ENCODE measurements around the gene PAIP2.
A peak's percentile ranks its signal among the peaks of the same experiment; 100 is the strongest.

Gene PAIP2

GRCh38 chr5:139341689-139342422 lies at the start of gene PAIP2:
Gene PAIP2, plus strand, starts transcription at chr5:139341854. Its CDS starts 21,931 bp downstream, at chr5:139363785.
- H3K27me3 Mint-ChIP-seq (ENCODE audit: low read depth) = no peaks in the 10 kb centered on the region
- peaks cover 12% of the 10 kb centered on the region for H3K36me3 Mint-ChIP-seq (ENCODE audit: low read depth)
- peaks cover 33% of the 10 kb centered on the region for H3K4me1 Mint-ChIP-seq (ENCODE audit: low read depth)
- H3K4me3 Mint-ChIP-seq = peak within 1 kb of the TSS; percentile 97
- peak within 1 kb of the TSS; percentile 99 for H3K27ac Mint-ChIP-seq
- no peaks in the 10 kb centered on the region for H3K9me3 Mint-ChIP-seq

- H3K27me3 Mint-ChIP-seq (ENCODE audit: low read depth) = no peaks in the 10 kb centered on the region
- H3K27ac Mint-ChIP-seq = peak overlapping the region; percentile 97
- peak overlapping the region; percentile 94 for H3K4me3 Mint-ChIP-seq
- no peaks in the 10 kb centered on the region for H3K9me3 Mint-ChIP-seq
- peaks cover 33% of the 10 kb centered on the region for H3K4me1 Mint-ChIP-seq (ENCODE audit: low read depth)
- H3K36me3 Mint-ChIP-seq (ENCODE audit: low read depth) = peaks cover 9% of the 10 kb centered on the region
Observed at GRCh38 chr5:139293202-139293506, 48.5 kb upstream of the PAIP2 start.

GRCh38 chr5:139293507-139294373 lies 47.9 kb upstream of the PAIP2 start, which contains the start of gene MATR3:
Gene MATR3, plus strand, starts transcription at chr5:139293740. Its CDS starts 13,676 bp downstream, at chr5:139307416.
- peaks cover 8% of the 10 kb centered on the region for H3K36me3 Mint-ChIP-seq (ENCODE audit: low read depth)
- peak within 1 kb of the TSS; percentile 97 for H3K27ac Mint-ChIP-seq

GRCh38 chr5:139294374-139295165 lies 47.1 kb upstream of the PAIP2 start:
- Mint-ChIP-seq H3K9me3 (no peaks in the 10 kb centered on the region), H3K27ac (peak overlapping the region; percentile 97), H3K4me1 (ENCODE audit: low read depth) (peaks cover 44% of the 10 kb centered on the region), H3K4me3 (peak overlapping the region; percentile 94), H3K27me3 (ENCODE audit: low read depth) (no peaks in the 10 kb centered on the region), H3K36me3 (ENCODE audit: low read depth) (peaks cover 10% of the 10 kb centered on the region)

More at GRCh38 chr5:139293507-139294373, 47.9 kb upstream of the PAIP2 start, which contains the start of gene MATR3:
- no peaks in the 10 kb centered on the region for H3K9me3 Mint-ChIP-seq
- peak within 1 kb of the TSS; percentile 94 for H3K4me3 Mint-ChIP-seq
- H3K27me3 Mint-ChIP-seq (ENCODE audit: low read depth) = no peaks in the 10 kb centered on the region
- H3K4me1 Mint-ChIP-seq (ENCODE audit: low read depth) = peaks cover 37% of the 10 kb centered on the region

GRCh38 chr5:139295346-139296057 lies 46.2 kb upstream of the PAIP2 start:
- peak overlapping the region; percentile 97 for H3K27ac Mint-ChIP-seq
- H3K4me3 Mint-ChIP-seq = peak overlapping the region; percentile 94
- no peaks in the 10 kb centered on the region for H3K9me3 Mint-ChIP-seq
- no peaks in the 10 kb centered on the region for H3K27me3 Mint-ChIP-seq (ENCODE audit: low read depth)
- peaks cover 10% of the 10 kb centered on the region for H3K36me3 Mint-ChIP-seq (ENCODE audit: low read depth)
- peaks cover 45% of the 10 kb centered on the region for H3K4me1 Mint-ChIP-seq (ENCODE audit: low read depth)

- Mint-ChIP-seq H3K27me3 (ENCODE audit: low read depth) (no peaks in the 10 kb centered on the region), H3K9me3 (no peaks in the 10 kb centered on the region), H3K4me3 (no peak overlapping the region), H3K27ac (no peak overlapping the region), H3K36me3 (ENCODE audit: low read depth) (peaks cover 10% of the 10 kb centered on the region), H3K4me1 (ENCODE audit: low read depth) (peaks cover 45% of the 10 kb centered on the region)
Observed at GRCh38 chr5:139296198-139296597, 45.5 kb upstream of the PAIP2 start.

GRCh38 chr5:139296862-139297326 lies 44.8 kb upstream of the PAIP2 start:
- Mint-ChIP-seq H3K4me3 (no peak overlapping the region), H3K27me3 (ENCODE audit: low read depth) (no peaks in the 10 kb centered on the region), H3K9me3 (no peaks in the 10 kb centered on the region), H3K4me1 (ENCODE audit: low read depth) (peaks cover 49% of the 10 kb centered on the region), H3K36me3 (ENCODE audit: low read depth) (peaks cover 10% of the 10 kb centered on the region), H3K27ac (no peak overlapping the region)

GRCh38 chr5:139297439-139298133 lies 44.1 kb upstream of the PAIP2 start:
- no peaks in the 10 kb centered on the region for H3K27me3 Mint-ChIP-seq (ENCODE audit: low read depth)
- peak overlapping the region; percentile 24 for H3K27ac Mint-ChIP-seq
- H3K9me3 Mint-ChIP-seq = no peaks in the 10 kb centered on the region
- H3K36me3 Mint-ChIP-seq (ENCODE audit: low read depth) = peaks cover 10% of the 10 kb centered on the region
- H3K4me1 Mint-ChIP-seq (ENCODE audit: low read depth) = peaks cover 52% of the 10 kb centered on the region
- peak overlapping the region; percentile 11 for H3K4me3 Mint-ChIP-seq

GRCh38 chr5:139298242-139298641 lies 43.4 kb upstream of the PAIP2 start:
- peaks cover 54% of the 10 kb centered on the region for H3K4me1 Mint-ChIP-seq (ENCODE audit: low read depth)
- no peaks in the 10 kb centered on the region for H3K9me3 Mint-ChIP-seq
- peak overlapping the region; percentile 14 for H3K4me3 Mint-ChIP-seq
- no peaks in the 10 kb centered on the region for H3K27me3 Mint-ChIP-seq (ENCODE audit: low read depth)
- peak overlapping the region; percentile 33 for H3K27ac Mint-ChIP-seq
- peaks cover 10% of the 10 kb centered on the region for H3K36me3 Mint-ChIP-seq (ENCODE audit: low read depth)

GRCh38 chr5:139299486-139299885 lies 42.2 kb upstream of the PAIP2 start:
- Mint-ChIP-seq H3K27ac (peak overlapping the region; percentile 49), H3K9me3 (no peaks in the 10 kb centered on the region), H3K36me3 (ENCODE audit: low read depth) (peaks cover 8% of the 10 kb centered on the region), H3K27me3 (ENCODE audit: low read depth) (no peaks in the 10 kb centered on the region), H3K4me3 (peak overlapping the region; percentile 43), H3K4me1 (ENCODE audit: low read depth) (peaks cover 57% of the 10 kb centered on the region)

GRCh38 chr5:139301808-139302499 lies 39.7 kb upstream of the PAIP2 start:
- no peaks in the 10 kb centered on the region for H3K9me3 Mint-ChIP-seq
- no peak overlapping the region for H3K4me3 Mint-ChIP-seq
- H3K36me3 Mint-ChIP-seq (ENCODE audit: low read depth) = peaks cover 2% of the 10 kb centered on the region
- no peaks in the 10 kb centered on the region for H3K27me3 Mint-ChIP-seq (ENCODE audit: low read depth)
- peak overlapping the region; percentile 41 for H3K27ac Mint-ChIP-seq
- H3K4me1 Mint-ChIP-seq (ENCODE audit: low read depth) = peaks cover 59% of the 10 kb centered on the region

- Mint-ChIP-seq H3K4me1 (ENCODE audit: low read depth) (peaks cover 50% of the 10 kb centered on the region), H3K27ac (no peak overlapping the region), H3K9me3 (no peaks in the 10 kb centered on the region), H3K27me3 (ENCODE audit: low read depth) (no peaks in the 10 kb centered on the region), H3K4me3 (no peak overlapping the region), H3K36me3 (ENCODE audit: low read depth) (peaks cover 9% of the 10 kb centered on the region)
Observed at GRCh38 chr5:139304391-139305324, 37.0 kb upstream of the PAIP2 start.

All from T-helper 1 cell treated with Interleukin-12 subunit alpha and Interleukin-12 subunit beta and Interleukin-4 antibody, amounts not matched to agents 30 μg/mL and 1 μg/mL, for 36 hours (primary cell).